Natural killer cell (primary cell): ENCODE results near the gene CHPF2. TPM values are rescaled to one million over a fixed set of nuclear protein-coding genes. Genes with fewer than 3 reads are reported as not detected.

ENCODE experiments used
- ATAC-seq, 3 donors: fragments of 150-1000 bp in 2 of 3; fragments of 200-7000 bp in 1 of 3; cut with Tn5 transposase; 1 replicate in 1 of 3; 2 replicates in 2 of 3; pipeline ENCODE4 v1.10.0; 2021; ENCODE audit warnings: mild to moderate bottlenecking in 2 of 3, moderate library complexity in 2 of 3
- DNase-seq, 2 donors: peaks; one replicate each; pipeline versions ENCODE4 v3.0.0 to v3.0.0-alpha.2; 2013 to 2021; ENCODE audit warnings: mixed read lengths in 1 of 2
- H3K27ac ChIP-seq: one replicate; pipeline ENCODE4 v1.5.1; 2013; ENCODE audit warnings: mild to moderate bottlenecking, low read length
- H3K27me3 ChIP-seq: one replicate; pipeline ENCODE4 v1.6.1; 2013; ENCODE audit warnings: low read length; ENCODE audit not compliant: control insufficient read depth, insufficient read depth
- H3K36me3 ChIP-seq: one replicate; pipeline ENCODE4 v1.6.1; 2013; ENCODE audit warnings: low read length; ENCODE audit not compliant: control insufficient read depth, insufficient read depth
- H3K4me1 ChIP-seq: one replicate; pipeline ENCODE4 v1.6.1; 2013; ENCODE audit warnings: low read length; ENCODE audit not compliant: control insufficient read depth, insufficient read depth
- H3K4me3 ChIP-seq: one replicate; pipeline ENCODE4 v1.5.1; 2013; ENCODE audit warnings: low read length
- H3K9me3 ChIP-seq: one replicate; pipeline ENCODE4 v1.6.1; 2013; ENCODE audit warnings: low read length; ENCODE audit not compliant: control insufficient read depth, insufficient read depth
- H3K27ac Mint-ChIP-seq, 2 donors: one replicate each; pipeline ENCODE4 v1.8.0; 2022; ENCODE audit warnings: mild to moderate bottlenecking in 2 of 2, mixed read lengths in 2 of 2, moderate library complexity in 1 of 2
- H3K27me3 Mint-ChIP-seq, 2 donors: one replicate each; pipeline ENCODE4 v1.8.0; 2022; ENCODE audit warnings: low read depth in 2 of 2, mixed read lengths in 2 of 2
- H3K36me3 Mint-ChIP-seq: one replicate; pipeline ENCODE4 v1.8.0; 2022; ENCODE audit warnings: mixed read lengths
- H3K4me1 Mint-ChIP-seq, 2 donors: one replicate each; pipeline ENCODE4 v1.8.0; 2022; ENCODE audit warnings: mixed read lengths in 2 of 2
- H3K4me3 Mint-ChIP-seq: one replicate; pipeline ENCODE4 v1.8.0; 2022; ENCODE audit warnings: mild to moderate bottlenecking, moderate library complexity, mixed read lengths
- H3K9me3 Mint-ChIP-seq, 2 donors: one replicate each; pipeline ENCODE4 v1.8.0; 2022; ENCODE audit warnings: mixed read lengths in 2 of 2
- CTCF ChIP-seq: fragments of 200-600 bp; IDR thresholded peaks from one replicate; pipeline ENCODE4 v1.8.0; 2022; ENCODE audit warnings: antibody characterized with exemption
- WGBS: methylation state at CpG from one replicate; pipeline ENCODE4 v1.1.7; 2013; ENCODE audit warnings: missing lambda C conversion rate; ENCODE audit not compliant: insufficient coverage; 5-methylcytosine and 5-hydroxymethylcytosine counted together
- intact Hi-C: fragments of 100-400 bp; cut with micrococcal nuclease; formaldehyde crosslinking; loops from one replicate; pipeline ENCODE4 v1.14.2; 2022
- total RNA-seq, 4 donors: library from RNA; stranded (reverse); fragments of 120-200 nt in 1 of 4; gene quantifications; one replicate each; pipeline versions ENCODE4 v1.2.3 to v1.2.4, GENCODE V29; 2013 to 2022

The CHPF2 gene
- total RNA-seq, 3 donors from 2014 or later (not counting 1 experiment from before 2014, with no cell fraction given) = 47.0 to 51.6 (median 48.6) TPM

DNA sequence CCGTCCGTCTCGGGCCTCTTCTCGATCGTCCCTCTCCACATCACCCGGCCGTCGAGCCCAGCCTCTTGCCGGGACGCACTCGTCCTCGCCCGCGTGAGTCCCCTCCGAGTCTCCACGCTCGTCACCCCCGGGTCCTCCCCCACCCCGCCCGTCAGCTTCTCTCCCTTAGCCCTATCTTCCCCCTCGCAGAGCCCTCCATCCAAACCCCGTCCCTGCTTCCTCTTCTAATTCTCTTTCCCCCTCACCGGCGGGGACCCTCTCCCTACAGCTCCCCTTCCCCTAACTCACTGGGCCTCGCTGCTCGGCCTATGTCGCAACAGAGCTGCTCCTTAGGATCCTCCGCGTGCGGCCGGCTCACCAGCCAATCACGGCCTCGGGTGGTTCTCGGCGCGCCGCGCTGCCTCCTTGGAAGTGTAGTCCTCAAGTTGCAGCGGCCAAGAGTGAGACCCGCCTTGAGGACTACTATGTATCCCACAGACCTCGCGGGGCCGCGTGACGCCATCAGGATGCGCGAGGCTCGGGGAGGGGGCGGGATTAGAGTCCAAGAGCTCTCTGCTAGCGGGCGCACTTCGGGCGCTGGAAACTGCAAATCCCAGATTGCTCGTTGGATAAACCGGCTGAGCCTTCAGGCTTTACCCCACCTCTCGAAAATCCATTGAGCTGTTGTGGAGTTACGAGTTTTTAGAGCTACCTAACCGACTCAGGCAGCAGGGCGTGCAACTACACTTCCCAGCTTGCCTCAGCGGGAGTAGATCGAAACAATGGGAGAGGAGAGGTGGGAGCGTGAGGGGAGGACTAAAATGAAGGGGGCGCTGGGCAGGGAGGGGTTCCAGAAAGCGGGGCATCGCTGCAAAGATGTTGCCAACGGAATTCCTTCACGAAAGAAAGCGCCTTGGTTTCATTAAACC, 5.2 kb upstream of the CHPF2 start, which contains the start of gene ABCF2:
TSS of gene ABCF2 (minus strand) at position 331 of the 908 bp plus-strand sequence. CDS start 747 bp downstream, outside the sequence.
- Mint-ChIP-seq H3K4me3 (peak within 1 kb of the TSS; percentile 95), H3K27ac (peak within 1 kb of the TSS; percentile 86 to 94), H3K4me1 (peaks cover 29 to 36% of the 10 kb centered on the region in 2 donors), H3K9me3 (no peaks in the 10 kb centered on the region), H3K27me3 (no peaks in the 10 kb centered on the region), H3K36me3 (no peaks in the 10 kb centered on the region)
- DNase-seq = peak; percentile 96 to 98
- peaks cover 27% of the 10 kb centered on the region for H3K36me3 ChIP-seq
- WGBS = under 1% methylated on average over 68 of the region's 68 CpGs
- H3K4me3 ChIP-seq = peak within 1 kb of the TSS; percentile 64
- intact Hi-C loops = loop anchor here (1.0 to 5.0 kb wide), 4 partner anchors 17 to 170 kb away; partner anchors contain the start of genes CDK5 and NUB1
- H3K9me3 ChIP-seq = no peaks in the 10 kb centered on the region
- peaks cover 29% of the 10 kb centered on the region for H3K4me1 ChIP-seq
- H3K27me3 ChIP-seq = no peaks in the 10 kb centered on the region
- TF ChIP-seq CTCF = no peak
- ATAC-seq = peak; percentile 98 to 100 (median 99)
- H3K27ac ChIP-seq = peak within 1 kb of the TSS; percentile 61

DNA sequence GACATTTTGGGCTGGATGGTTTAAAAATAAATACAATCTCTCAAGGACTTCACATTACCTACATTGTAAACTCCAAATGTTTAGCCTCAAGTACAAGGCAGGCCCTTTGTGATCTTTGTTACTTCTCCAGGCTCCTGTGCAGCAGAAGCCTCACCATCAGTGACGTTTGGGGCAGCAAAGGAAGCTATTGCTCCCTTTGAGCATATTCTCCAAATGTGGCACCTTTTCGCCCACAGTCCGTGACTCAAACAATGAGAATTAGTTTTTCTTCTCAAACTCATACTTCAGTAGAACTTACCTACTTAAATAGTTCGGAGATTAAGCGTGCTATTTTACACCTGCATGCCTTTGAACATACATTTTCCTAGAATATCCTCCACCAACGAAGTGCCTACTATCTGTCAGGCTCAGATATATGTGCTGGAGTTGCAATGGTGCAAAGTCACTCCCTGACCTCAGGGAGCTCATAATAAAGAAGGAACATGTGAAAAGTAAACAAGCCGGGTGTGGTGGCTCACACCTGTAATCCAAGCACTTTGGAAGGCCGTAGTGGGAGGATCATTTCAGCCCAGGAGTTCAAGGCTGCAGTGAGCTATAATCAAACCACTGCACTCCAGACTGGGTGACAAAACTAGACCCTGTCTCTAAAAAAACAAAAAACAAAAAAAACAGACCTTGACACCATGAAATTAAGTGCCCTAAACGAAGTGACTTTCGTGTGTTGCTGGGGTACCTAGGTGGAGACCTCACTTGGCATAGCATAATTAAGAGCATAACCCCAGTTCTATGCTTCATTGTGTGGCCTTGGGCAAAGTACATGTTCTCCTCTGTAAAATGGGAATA, 4.0 kb upstream of the CHPF2 start:
- Mint-ChIP-seq H3K4me1 (peaks cover 36 to 43% of the 10 kb centered on the region in 2 donors), H3K27me3 (no peaks in the 10 kb centered on the region), H3K27ac (peak overlapping the region; percentile 86 to 94), H3K9me3 (no peaks in the 10 kb centered on the region), H3K36me3 (no peaks in the 10 kb centered on the region), H3K4me3 (peak overlapping the region; percentile 95)
- 88% methylated on average over 10 of the region's 10 CpGs for WGBS
- Histone ChIP-seq H3K4me3 (no peak overlapping the region), H3K4me1 (peaks cover 36% of the 10 kb centered on the region), H3K9me3 (no peaks in the 10 kb centered on the region), H3K36me3 (peaks cover 16% of the 10 kb centered on the region), H3K27me3 (no peaks in the 10 kb centered on the region), H3K27ac (peak overlapping the region; percentile 61)
- ATAC-seq (no peak), DNase-seq (no peak)
- no peak for TF ChIP-seq CTCF
- intact Hi-C loops = loop anchor here (5.0 kb wide), 1 partner anchor 114 kb away; the partner anchor contains the start of gene NUB1

GRCh38 chr7:151229249-151229648, 3.0 kb upstream of the CHPF2 start:
- H3K27me3 Mint-ChIP-seq = no peaks in the 10 kb centered on the region
- H3K9me3 Mint-ChIP-seq = no peaks in the 10 kb centered on the region
- Histone ChIP-seq H3K4me1 (peaks cover 46% of the 10 kb centered on the region), H3K36me3 (peaks cover 6% of the 10 kb centered on the region), H3K27ac (no peak overlapping the region), H3K4me3 (no peak overlapping the region), H3K9me3 (no peaks in the 10 kb centered on the region), H3K27me3 (no peaks in the 10 kb centered on the region)
- WGBS = 95% methylated on average over 9 of the region's 10 CpGs
- peak overlapping the region; percentile 9 for H3K4me3 Mint-ChIP-seq
- no peak overlapping the region for H3K27ac Mint-ChIP-seq
- peaks cover 46 to 53% of the 10 kb centered on the region in 2 donors for H3K4me1 Mint-ChIP-seq
- no peaks in the 10 kb centered on the region for H3K36me3 Mint-ChIP-seq
- TF ChIP-seq CTCF = no peak
- DNase-seq (no peak), ATAC-seq (no peak)
- intact Hi-C loops = loop anchor here (5.0 kb wide), 1 partner anchor 113 kb away; the partner anchor contains the start of gene NUB1
